Right renal pelvis (tissue), 4 donors: ENCODE measurements around the gene ZNF625. TPM values are rescaled to one million over a fixed set of nuclear protein-coding genes. Genes with fewer than 3 reads are reported as not detected.
A peak's percentile ranks its signal among the peaks of the same experiment; 100 is the strongest.
"Not testable (repeated sequence)": the region's sequence is repeated elsewhere in the genome, so short reads cannot be mapped to it uniquely, and the experiment has no call there.

Source experiments
- DNase-seq, 4 donors: peaks; one replicate each; pipeline ENCODE4 v3.0.0-alpha.2; 2013; ENCODE audit warnings: low read depth in 4 of 4, low spot score in 3 of 4, missing footprints in 1 of 4
- polyA plus RNA-seq, 4 donors: library from polyadenylated mRNA; unstranded; fragments of 120-200 nt; gene quantifications; one replicate each; pipeline ENCODE4 v1.2.1, GENCODE V29; 2013; ENCODE audit not compliant: insufficient read length in 4 of 4

Gene ZNF625
- polyA plus RNA-seq, 4 donors = 13.5 to 15.9 (median 14.8) TPM

DNA sequence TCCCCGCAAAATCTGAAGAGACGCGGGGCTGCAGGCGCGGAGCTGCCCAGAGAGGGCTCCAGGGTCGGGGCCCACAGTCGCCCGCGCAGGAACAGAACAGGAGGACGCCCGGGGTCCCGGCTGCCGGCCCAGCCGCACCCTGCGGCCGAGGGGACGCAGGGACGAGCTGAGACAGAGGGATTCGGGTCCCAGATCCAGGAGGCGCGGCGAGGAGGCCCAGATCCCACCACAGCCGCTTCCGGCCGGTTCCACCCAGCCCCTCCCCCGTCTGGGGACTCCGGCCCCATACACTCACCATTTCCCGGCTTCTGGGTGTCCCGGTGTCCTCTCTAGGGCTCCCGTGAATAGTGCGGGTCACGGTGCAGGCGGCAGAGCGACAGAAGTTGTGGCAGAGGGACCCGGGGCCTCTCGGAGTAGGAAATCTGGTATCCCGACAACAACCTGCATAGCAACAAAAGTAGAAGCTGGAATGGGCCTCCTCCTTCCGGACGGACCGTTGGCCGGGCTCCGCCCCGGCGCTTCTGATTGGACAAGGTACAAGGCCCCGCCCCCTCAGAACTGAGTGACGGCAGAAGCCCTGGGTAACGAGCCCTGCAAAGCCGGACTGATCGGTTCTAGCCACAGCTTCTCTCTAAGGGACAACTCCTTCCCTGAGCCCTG is 16.5 kb downstream of the ZNF625 start, which contains the start of gene ZNF20:
TSS of gene ZNF20 (minus strand) at position 466 of the 660 bp plus-strand sequence. CDS start at position 298, 168 bp downstream.
- DNase-seq = peak; percentile 92 to 96 (median 94)

GRCh38 chr19:12139269-12139668 is 17.3 kb downstream of the ZNF625 start:
- no peak for DNase-seq

- no peak for DNase-seq
Measured at GRCh38 chr19:12137221-12137940, 19.2 kb downstream of the ZNF625 start.

- DNase-seq = no peak
Measured at GRCh38 chr19:12133069-12133468, 23.5 kb downstream of the ZNF625 start.

- DNase-seq = no peak
Measured at GRCh38 chr19:12126707-12127106, 29.8 kb downstream of the ZNF625 start.

GRCh38 chr19:12117201-12117970 is 39.1 kb downstream of the ZNF625 start:
- DNase-seq = no peak

DNA sequence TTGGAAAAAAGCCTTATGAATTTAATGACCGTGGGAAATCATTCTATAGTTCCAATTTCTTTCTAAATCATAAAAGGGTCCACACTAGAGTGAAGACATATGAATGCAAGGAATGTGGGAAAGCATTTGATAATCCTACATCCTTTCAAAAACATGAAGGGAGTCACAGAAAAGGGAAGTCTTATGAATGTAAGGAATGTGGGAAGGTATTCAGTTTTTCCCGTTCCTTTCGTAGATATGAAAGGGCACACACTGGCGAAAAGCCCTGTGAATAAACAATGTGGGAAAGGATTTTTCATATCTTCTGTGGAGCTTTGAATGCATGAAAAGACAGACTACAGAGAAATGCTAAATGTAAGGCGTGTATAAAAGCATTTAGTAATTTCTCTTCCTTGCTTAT is 43.4 kb downstream of the ZNF625 start:
- DNase-seq = no peak

- no peak for DNase-seq
Measured at GRCh38 chr19:12112701-12113100, 43.8 kb downstream of the ZNF625 start.

GRCh38 chr19:12111943-12112637 is 44.4 kb downstream of the ZNF625 start:
- DNase-seq = no peak

DNA sequence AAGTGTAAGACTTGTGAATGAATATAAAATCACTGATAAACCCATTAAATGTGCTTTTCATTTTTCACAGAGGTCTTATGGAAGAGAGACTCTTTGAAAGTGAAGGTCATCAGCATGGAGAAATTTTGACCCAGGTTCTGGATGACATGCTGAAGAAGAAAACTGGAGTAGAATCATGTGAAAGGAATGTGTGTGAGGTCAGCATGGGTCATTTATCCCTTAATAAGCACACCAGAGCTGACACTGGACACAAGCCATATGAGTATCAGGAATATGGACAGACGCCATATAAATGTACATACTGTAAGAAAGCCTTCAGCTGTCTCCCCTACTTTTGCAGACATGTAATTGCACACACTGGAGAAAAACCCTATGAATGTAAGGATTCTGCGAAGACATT is 45.4 kb downstream of the ZNF625 start:
- DNase-seq = no peak

DNA sequence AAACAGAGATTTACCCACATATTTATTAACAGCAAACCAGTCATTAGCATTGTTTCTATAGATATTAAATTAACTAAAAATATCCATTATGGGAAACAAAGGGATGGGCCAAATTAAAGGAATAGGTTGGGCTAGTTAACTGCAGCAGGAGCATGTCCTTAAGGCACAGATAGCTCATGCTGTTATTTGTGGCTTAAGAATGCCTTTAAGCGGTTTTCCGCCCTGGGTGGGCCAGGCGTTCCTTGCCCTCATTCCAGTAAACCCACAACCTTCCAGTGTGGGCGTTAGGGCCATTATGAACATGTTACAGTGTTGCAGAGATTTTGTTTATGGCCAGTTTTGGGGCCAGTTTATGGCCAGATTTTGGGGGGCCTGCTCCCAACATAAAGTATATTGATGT is 52.6 kb downstream of the ZNF625 start:
- not testable (repeated sequence) for DNase-seq

GRCh38 chr19:12098040-12098439 is 58.5 kb downstream of the ZNF625 start:
- no peak for DNase-seq

- no peak for DNase-seq
Measured at GRCh38 chr19:12095111-12095790, 61.3 kb downstream of the ZNF625 start.

Other genes with a start within 250 kb of the ZNF625 start
- gene ZNF700, start 231.6 kb downstream of the ZNF625 start, polyA plus RNA-seq = 10 to 100 TPM; 15.0 to 21.3 (median 17.4) TPM
- gene ZNF763, start 191.7 kb downstream of the ZNF625 start, polyA plus RNA-seq = 10 to 100 TPM in 1 of 4 donors, 1 to 10 TPM in 3; 8.0 to 10.7 (median 8.3) TPM
- 10 to 100 TPM; 16.4 to 21.3 (median 17.4) TPM for gene ZNF433, start 121.1 kb downstream of the ZNF625 start, polyA plus RNA-seq
- 1 to 10 TPM in 3 of 4 donors, under 1 TPM in 1; 1.00 to 1.6 (median 1.3) TPM for gene ZNF878, start 103.8 kb downstream of the ZNF625 start, polyA plus RNA-seq
- 10 to 100 TPM; 29.7 to 38.0 (median 32.1) TPM for gene ZNF844, start 92.0 kb downstream of the ZNF625 start, polyA plus RNA-seq
- gene ZNF20, start 16.4 kb downstream of the ZNF625 start, polyA plus RNA-seq = 1 to 10 TPM; 5.6 to 7.3 (median 7.2) TPM
- 10 to 100 TPM; 15.3 to 22.8 (median 20.0) TPM for gene ZNF136, start 6.4 kb upstream of the ZNF625 start, polyA plus RNA-seq
- 10 to 100 TPM; 42.4 to 56.4 (median 52.8) TPM for gene ZNF44, start 138.1 kb upstream of the ZNF625 start, polyA plus RNA-seq
- gene ZNF563, start 176.9 kb upstream of the ZNF625 start, polyA plus RNA-seq = 1 to 10 TPM; 4.2 to 5.0 (median 4.9) TPM
- 1 to 10 TPM; 6.7 to 8.4 (median 7.1) TPM for gene ZNF442, start 208.9 kb upstream of the ZNF625 start, polyA plus RNA-seq
- gene ZNF799, start 244.5 kb upstream of the ZNF625 start, polyA plus RNA-seq = 1 to 10 TPM; 6.3 to 9.5 (median 8.4) TPM